ENCODE results near the gene EXOC3L1. TPM values are rescaled to one million over a fixed set of nuclear protein-coding genes. Genes with fewer than 3 reads are reported as not detected.

Gene EXOC3L1
- total and polyA plus RNA-seq, 5 experiments from 2014 or later = 0.20 to 0.32 (median 0.31) TPM; not detected in 2

DNA sequence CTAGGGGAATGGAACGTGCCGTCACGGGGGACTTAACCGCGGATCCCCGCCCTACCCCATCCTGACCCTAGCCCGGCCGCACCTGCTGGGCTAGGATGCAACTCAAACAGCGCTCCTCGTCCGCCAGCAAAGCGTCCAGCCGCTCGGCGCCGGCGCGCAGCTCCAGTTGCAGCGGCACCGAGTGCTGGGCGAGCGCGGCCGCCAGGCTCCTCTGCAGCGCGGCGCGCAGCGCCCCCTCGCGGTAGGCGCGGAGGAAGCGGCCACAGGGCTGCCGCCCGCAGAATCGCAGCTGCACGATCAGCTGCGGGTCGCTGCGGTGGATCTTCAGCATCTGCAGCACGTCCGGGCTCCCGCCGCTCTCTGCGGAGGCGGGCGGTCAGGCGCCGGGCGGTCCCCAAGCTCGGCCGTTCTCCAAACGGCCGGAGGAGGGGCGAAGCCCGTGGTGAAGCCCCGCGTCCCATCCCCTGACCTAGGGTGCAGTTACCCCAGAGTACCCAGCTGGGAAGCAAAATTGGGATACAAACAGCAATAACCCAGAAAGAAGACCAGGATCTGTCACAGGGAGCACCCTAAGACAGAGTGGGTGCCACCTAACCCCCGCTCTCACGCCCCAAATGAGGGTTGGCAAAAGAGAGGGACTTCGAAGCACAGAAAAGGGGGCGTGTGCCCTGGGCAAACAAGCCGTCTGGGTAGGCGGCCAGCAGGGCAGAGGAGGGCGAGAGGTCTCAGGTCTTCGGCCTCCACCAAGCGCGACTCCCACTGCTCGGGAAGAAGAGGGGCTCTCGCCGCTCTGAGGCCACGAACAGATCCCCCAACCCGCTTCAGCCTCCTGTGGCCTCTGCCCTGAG, 34.4 kb downstream of the EXOC3L1 start:
- Mint-ChIP-seq H3K36me3 (peaks cover 0 to 2% (median 0%) of the 10 kb centered on the region in 3 donors), H3K4me1 (peaks cover 28 to 56% (median 43%) of the 10 kb centered on the region in 4 donors), H3K9me3 (no peaks in the 10 kb centered on the region), H3K27ac (peak overlapping the region in 2 of 10 donors; percentile 51 to 59), H3K4me3 (peak overlapping the region in 9 of 10 donors; percentile 54 to 77 (median 69)), H3K27me3 (peaks cover 0 to 13% (median 0%) of the 10 kb centered on the region in 5 donors)
- peak; percentile 53 to 89 (median 78) for DNase-seq
- POLR2A ChIA-PET = interaction anchor here (0.5 to 1.2 kb wide), 5 partner anchors 72 to 155 kb away, joined by 3 to 6 read pairs (median 5); no protein-coding TSS in a partner anchor
- peak; percentile 48 to 52 for ATAC-seq

DNA sequence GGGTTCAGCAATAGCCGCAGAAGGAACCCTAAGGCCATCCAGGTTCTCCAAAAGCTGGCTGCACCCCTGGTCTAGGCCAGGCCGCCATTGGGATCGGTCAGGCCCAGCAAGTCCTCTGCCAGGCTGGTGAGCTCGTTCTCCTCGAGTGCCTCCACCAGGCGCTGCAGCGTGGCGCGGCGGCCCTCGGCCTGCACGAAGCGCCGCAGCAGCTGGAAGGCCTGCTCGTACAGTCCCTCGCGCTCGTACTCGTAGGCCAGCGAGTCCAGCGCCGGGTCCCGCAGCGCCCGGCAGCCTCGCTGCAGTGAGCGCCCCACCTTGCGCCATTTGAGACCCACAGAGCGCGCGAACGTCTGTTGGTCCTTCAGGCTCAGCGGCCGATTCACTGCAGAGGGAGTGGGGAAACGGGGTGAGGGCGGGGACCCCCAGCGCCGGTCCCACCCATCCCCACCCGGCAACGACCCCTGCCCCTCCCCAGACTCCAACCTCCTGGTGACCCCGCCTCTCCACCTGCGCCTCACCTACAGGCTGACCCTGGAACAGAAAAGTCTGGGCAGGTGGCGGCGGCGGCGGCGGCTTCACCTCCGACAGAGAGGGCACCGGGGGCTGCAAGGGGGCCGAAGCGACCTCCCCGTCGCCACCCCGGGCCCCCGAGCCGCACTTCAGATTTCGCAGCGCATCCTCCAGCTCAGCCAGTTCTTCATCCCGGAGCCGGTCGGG, 35.2 kb downstream of the EXOC3L1 start:
- Mint-ChIP-seq H3K9me3 (no peaks in the 10 kb centered on the region), H3K27ac (no peak overlapping the region), H3K4me1 (peaks cover 26 to 52% (median 40%) of the 10 kb centered on the region in 4 donors), H3K27me3 (peaks cover 0 to 7% (median 0%) of the 10 kb centered on the region in 5 donors), H3K36me3 (peaks cover 0 to 2% (median 0%) of the 10 kb centered on the region in 3 donors), H3K4me3 (peak overlapping the region in 7 of 10 donors; percentile 55 to 77 (median 71))
- DNase-seq (no peak), ATAC-seq (peak in 1 of 2 donors; percentile 1)
- POLR2A ChIA-PET = interaction anchor here (0.5 to 1.2 kb wide), 6 partner anchors 19 to 154 kb away, joined by 3 to 6 read pairs (median 6); no protein-coding TSS in a partner anchor

DNA sequence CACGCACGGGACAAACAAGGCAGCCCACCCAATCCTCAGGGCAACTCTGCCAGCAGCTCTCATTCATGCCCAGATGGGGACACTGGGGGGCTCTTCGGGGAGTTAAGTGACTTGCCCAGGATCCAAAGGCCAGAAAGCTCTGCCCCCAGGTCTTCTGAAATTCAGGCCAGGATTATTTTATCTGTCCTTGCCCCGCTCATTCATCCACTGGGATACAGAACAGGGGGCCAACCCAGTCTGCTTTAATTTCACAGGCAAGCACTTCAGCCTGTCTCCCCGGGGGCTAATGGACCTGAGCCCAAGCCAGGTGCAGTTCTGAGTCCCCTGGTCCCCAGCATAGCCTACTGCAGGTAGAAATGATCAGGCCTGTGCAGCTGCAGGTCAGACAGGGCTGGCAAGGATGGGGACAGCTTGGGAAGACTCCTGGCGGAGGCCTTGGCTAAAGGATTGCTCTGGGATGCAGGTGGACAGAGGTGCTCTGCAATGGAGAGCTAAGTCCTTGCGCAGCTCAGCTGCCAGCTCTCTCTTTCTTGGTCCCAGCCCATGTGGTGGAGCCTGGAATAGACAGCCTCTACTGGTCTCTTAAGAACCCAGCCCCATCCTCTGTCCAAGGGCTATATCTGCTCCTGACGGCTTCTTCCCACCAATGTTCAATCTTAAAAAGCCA, 38.4 kb downstream of the EXOC3L1 start:
- no peak for ATAC-seq
- H3K27me3 Mint-ChIP-seq = peaks cover 0 to 23% (median 13%) of the 10 kb centered on the region in 5 donors
- POLR2A ChIA-PET = interaction anchor here (1.1 to 1.9 kb wide), 3 partner anchors 11 to 124 kb away, joined by 3 to 5 read pairs (median 3); no protein-coding TSS in a partner anchor
- H3K27ac Mint-ChIP-seq = peak overlapping the region in 2 of 10 donors; percentile 43 to 55
- peaks cover 0 to 24% (median 18%) of the 10 kb centered on the region in 3 donors for H3K36me3 Mint-ChIP-seq
- H3K9me3 Mint-ChIP-seq = no peaks in the 10 kb centered on the region
- no peak for DNase-seq
- peak overlapping the region; percentile 33 to 86 (median 70) for H3K4me3 Mint-ChIP-seq
- H3K4me1 Mint-ChIP-seq = peaks cover 8 to 29% (median 17%) of the 10 kb centered on the region in 4 donors

DNA sequence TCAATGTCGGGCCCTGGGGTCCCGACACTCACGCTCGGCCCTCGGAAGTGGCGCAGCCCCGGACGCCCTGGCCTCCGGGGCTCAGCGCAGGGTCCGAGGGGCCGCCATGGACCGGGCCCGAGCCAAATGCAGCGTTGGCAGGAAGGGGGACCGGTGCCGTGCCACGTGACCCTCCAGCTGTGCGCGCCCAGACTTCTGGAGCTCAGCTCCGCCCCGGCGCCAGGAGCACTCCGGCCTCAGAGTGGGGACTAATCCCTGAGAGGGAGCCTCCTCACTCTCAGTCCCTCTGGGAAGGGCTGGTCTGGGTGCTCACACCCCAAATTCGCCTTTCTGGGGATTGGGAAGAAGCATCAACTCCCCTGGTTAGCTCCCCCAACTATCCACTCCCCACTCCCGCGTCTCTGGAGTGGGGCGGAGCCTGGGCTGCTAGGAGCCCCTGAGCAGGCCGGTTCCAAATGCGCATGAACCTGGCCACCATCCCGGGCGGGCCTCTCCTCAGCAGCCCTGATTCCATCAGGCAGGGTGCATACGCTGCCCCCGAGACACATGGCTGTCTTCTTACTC, 39.0 kb downstream of the EXOC3L1 start, which contains the start of gene B3GNT9:
Gene B3GNT9 (minus strand): TSS at position 166 of the 564 bp plus-strand sequence. CDS start 513 bp downstream, outside the sequence.
- peaks cover 0 to 23% (median 13%) of the 10 kb centered on the region in 5 donors for H3K27me3 Mint-ChIP-seq
- H3K4me1 Mint-ChIP-seq = peaks cover 6 to 23% (median 14%) of the 10 kb centered on the region in 4 donors
- H3K4me3 Mint-ChIP-seq = peak within 1 kb of the TSS; percentile 56 to 86 (median 70)
- H3K9me3 Mint-ChIP-seq = no peaks in the 10 kb centered on the region
- H3K27ac Mint-ChIP-seq = peak within 1 kb of the TSS in 3 of 10 donors; percentile 17 to 55 (median 43)
- H3K36me3 Mint-ChIP-seq = peaks cover 0 to 31% (median 24%) of the 10 kb centered on the region in 3 donors
- ATAC-seq = peak; percentile 13 to 29
- POLR2A ChIA-PET = interaction anchor here (1.1 to 1.9 kb wide), 3 partner anchors 12 to 124 kb away, joined by 3 to 5 read pairs (median 3); no protein-coding TSS in a partner anchor
- DNase-seq = no peak

DNA sequence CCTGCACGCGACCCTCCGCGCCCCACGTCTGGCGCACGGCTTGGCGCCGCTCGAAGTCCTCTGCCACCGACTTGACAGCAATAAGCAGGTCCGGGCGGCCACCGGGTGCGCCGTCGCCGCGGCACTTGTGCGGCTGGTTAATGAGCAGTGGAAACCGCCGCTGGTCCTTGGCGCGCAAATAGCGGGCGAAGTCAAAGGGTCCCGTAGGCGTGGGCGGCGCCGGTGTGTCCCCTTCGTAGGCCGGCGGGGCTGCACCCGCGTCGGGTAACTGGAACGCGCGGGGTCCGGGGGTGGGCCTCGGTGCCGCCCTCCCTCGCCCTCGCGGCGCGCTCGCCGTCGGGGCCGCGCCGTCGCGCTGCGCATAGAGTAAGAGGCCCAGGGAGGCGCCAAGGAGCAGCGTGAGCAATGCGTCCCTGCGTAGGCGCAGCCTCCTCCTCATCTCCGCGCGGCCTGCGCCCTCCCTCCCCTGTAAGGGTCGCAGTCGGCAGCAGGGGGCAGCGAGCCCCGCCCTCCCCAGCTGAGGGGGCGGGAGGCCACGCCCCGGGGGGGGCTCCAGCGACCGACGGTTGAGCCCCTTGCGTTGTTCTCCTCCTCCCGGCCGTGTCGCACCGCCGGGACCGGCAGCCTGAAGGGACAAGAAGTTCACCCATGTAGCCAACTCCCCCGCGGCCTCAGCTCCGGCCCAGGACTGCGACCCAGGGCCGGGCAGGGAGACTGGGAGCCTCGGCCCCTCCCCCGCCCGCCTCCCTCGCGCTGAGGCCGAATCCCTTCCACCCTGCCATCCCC, 39.7 kb downstream of the EXOC3L1 start:
- POLR2A ChIA-PET = interaction anchor here (1.1 to 1.9 kb wide), 3 partner anchors 12 to 123 kb away, joined by 3 to 5 read pairs (median 5); partner anchors contain the start of gene PHAF1
- no peak for DNase-seq
- Mint-ChIP-seq H3K27me3 (peaks cover 0 to 23% (median 13%) of the 10 kb centered on the region in 5 donors), H3K4me1 (peaks cover 5 to 19% (median 12%) of the 10 kb centered on the region in 4 donors), H3K27ac (no peak overlapping the region), H3K36me3 (peaks cover 0 to 37% (median 30%) of the 10 kb centered on the region in 3 donors), H3K9me3 (no peaks in the 10 kb centered on the region), H3K4me3 (peak overlapping the region in 5 of 10 donors; percentile 16 to 83 (median 66))
- ATAC-seq = peak; percentile 62 to 78

DNA sequence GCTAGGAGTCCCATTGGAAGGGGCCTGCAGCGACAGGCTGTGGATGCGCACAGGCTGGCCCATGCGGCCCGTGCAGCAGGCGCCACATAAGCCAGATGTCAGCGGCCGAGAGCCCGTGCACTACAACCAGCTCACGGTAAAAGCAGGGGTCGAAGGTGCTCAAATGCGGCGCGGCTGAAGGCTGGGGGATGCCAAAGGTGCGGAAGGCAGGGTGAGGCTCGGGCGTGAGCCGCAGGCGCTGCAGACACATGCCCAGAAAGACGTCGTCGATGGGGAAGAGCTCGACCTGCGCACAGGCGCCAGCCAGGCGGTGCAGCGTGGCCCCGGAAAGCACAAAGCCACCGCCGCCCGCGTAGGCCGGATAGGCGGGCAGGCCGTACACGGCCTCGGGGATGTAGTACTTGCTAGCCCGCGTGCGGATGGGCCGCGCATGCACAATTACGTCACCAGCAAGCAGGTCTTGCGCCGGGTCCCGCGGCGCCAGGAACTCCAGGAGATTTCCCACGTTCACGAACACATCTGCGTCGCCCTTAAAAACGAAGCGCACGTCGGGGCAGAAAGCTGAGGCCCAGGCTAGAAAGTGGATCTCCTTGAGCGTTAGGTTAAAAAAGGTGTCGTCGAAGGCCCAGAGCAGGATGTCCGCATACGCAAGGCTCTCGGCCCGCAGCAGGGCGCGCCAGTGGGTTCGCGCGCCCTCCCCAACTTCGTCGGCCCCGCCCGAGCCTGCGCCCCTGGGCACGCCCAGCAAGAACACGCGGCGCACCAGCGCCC, 40.5 kb downstream of the EXOC3L1 start:
- POLR2A ChIA-PET = interaction anchor here (0.6 to 1.6 kb wide), 2 partner anchors 39 to 616 kb away, joined by 5 read pairs; partner anchors contain the start of gene PHAF1
- peaks cover 5 to 17% (median 10%) of the 10 kb centered on the region in 4 donors for H3K4me1 Mint-ChIP-seq
- H3K9me3 Mint-ChIP-seq = no peaks in the 10 kb centered on the region
- DNase-seq (no peak), ATAC-seq (no peak)
- H3K36me3 Mint-ChIP-seq = peaks cover 0 to 43% (median 38%) of the 10 kb centered on the region in 3 donors
- peak overlapping the region in 3 of 10 donors; percentile 15 to 27 (median 25) for H3K27ac Mint-ChIP-seq
- H3K27me3 Mint-ChIP-seq = peaks cover 0 to 23% (median 13%) of the 10 kb centered on the region in 5 donors
- peak overlapping the region in 5 of 10 donors; percentile 24 to 52 (median 50) for H3K4me3 Mint-ChIP-seq

DNA sequence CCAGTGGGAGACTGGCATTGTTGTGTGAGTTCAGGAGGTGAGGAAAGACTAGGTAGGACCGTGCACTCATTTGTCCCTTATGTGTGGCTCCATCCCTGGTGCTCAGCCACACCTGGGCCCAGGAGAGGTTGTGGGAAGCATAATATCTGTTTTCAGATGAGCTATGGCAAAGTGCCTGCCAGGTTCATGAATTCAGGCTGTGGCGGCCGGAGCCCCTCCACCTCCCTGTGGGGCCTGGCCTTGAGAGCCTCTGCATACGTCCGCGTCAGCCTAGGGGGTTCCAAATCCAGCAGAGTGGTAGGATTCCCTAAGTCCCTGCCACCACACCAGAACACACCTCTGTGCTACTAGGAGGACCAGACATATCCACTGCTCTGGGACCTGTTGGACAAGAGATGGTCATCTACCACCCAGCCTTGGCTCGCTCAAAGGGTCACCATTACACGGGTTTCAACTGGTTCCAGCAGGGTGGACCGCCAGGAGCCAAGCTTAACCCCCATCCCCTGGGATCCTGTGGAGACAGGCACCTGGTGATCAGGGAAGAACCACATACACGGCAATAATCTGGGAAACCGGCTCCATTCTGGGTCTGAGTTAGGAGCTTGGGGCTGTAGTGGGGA, 41.2 kb downstream of the EXOC3L1 start:
- H3K27me3 Mint-ChIP-seq = peaks cover 0 to 23% (median 13%) of the 10 kb centered on the region in 5 donors
- peaks cover 0 to 49% (median 43%) of the 10 kb centered on the region in 3 donors for H3K36me3 Mint-ChIP-seq
- DNase-seq (no peak), ATAC-seq (no peak)
- no peaks in the 10 kb centered on the region for H3K9me3 Mint-ChIP-seq
- H3K27ac Mint-ChIP-seq = peak overlapping the region in 3 of 10 donors; percentile 8 to 53 (median 27)
- peak overlapping the region in 7 of 10 donors; percentile 24 to 52 (median 48) for H3K4me3 Mint-ChIP-seq
- POLR2A ChIA-PET = interaction anchor here (1.6 kb wide), 1 partner anchor 38 kb away, joined by 5 read pairs; the partner anchor contains the start of gene PHAF1
- peaks cover 5 to 15% (median 8%) of the 10 kb centered on the region in 4 donors for H3K4me1 Mint-ChIP-seq

DNA sequence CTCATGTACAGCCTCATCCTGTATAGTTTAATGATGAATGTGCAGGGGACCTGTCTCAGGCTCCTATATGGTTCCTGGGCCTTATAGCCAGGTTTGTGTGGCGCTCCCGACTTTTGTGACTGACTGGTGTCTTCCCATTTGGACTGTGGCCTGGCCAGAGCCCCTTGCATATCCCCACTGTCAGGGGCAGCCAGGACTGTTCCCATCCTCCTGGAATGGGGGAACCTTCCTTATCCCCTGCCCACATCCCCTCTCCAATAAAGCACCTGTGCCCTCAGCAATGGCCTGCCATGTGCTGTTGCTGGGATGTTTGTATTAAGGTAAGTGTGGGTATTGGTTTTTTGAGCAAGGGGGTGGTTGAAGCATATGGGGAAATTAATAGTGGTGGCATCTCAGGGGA, 41.7 kb downstream of the EXOC3L1 start:
- peaks cover 5 to 12% (median 7%) of the 10 kb centered on the region in 4 donors for H3K4me1 Mint-ChIP-seq
- peaks cover 0 to 26% (median 13%) of the 10 kb centered on the region in 5 donors for H3K27me3 Mint-ChIP-seq
- ATAC-seq = no peak
- H3K36me3 Mint-ChIP-seq = peaks cover 3 to 54% (median 47%) of the 10 kb centered on the region in 3 donors
- H3K27ac Mint-ChIP-seq = no peak overlapping the region
- no peak for DNase-seq
- no peaks in the 10 kb centered on the region for H3K9me3 Mint-ChIP-seq
- POLR2A ChIA-PET = no interaction called here
- peak overlapping the region in 2 of 10 donors; percentile 48 for H3K4me3 Mint-ChIP-seq

DNA sequence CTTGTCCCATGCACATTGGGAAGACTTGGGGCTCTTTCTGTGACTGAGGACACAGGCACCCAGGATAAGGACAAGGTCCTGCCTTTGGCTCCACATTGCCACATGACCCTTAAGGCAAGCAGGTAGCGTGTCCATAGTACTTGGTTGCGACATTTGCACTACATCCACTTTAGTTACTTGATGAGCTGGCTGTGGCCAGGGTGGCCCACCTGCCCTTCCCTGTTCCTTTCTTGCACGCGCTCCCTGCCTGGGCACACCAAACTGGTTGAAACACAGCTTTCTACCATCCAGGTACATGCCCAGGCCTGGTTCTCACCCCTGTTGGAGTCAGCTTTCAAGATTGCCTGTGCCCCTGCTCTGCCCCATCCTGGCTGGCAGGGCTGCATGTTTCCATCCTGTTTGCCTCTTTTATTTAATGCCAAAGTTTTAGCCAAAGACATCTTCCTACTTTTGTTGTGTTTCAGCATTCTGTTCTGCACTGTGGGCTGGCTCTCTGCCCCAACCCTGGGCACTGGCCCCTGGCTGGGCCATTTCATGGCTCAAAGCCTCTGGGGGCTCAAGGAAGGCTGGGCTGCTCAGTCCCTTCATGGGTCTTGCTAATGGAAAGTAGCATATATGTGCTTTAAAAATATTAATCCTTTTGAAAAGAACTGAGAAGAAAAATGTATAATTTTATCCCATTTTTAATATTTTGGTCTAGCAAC, 42.3 kb downstream of the EXOC3L1 start:
- Mint-ChIP-seq H3K4me1 (peaks cover 3 to 6% (median 5%) of the 10 kb centered on the region in 4 donors), H3K27me3 (peaks cover 0 to 26% (median 9%) of the 10 kb centered on the region in 5 donors), H3K36me3 (peaks cover 3 to 60% (median 51%) of the 10 kb centered on the region in 3 donors), H3K27ac (peak overlapping the region in 2 of 10 donors; percentile 7 to 20), H3K9me3 (no peaks in the 10 kb centered on the region), H3K4me3 (no peak overlapping the region)
- ATAC-seq = no peak
- no peak for DNase-seq
- POLR2A ChIA-PET = no interaction called here

Measured in naive thymus-derived CD8-positive, alpha-beta T cell (primary cell).